ENCODE data around the gene LRG1. TPM values are rescaled to one million over a fixed set of nuclear protein-coding genes. Genes with fewer than 3 reads are reported as not detected.

LRG1 gene
- total and polyA plus RNA-seq, 10 donors, result 1.7 to 54.0 (median 12.3) TPM

- TF ChIP-seq POLR2AphosphoS5 (IDR thresholded peaks at IDR 0.05) (peak in 2 of 3 donors; percentile 14 to 43), POLR2A (IDR thresholded peaks at IDR 0.05) (no peak)
- Histone ChIP-seq H3K9me3 (no peaks in the 10 kb centered on the region), H3K36me3 (peaks cover 0 to 55% (median under 1%) of the 10 kb centered on the region in 6 donors), H3K4me1 (peaks cover 0 to 55% (median 27%) of the 10 kb centered on the region in 6 donors), H3K4me3 (no peak overlapping the region), H3K27ac (peak overlapping the region in 2 of 8 donors; percentile 76 to 84), H3K27me3 (replicated peaks in 1 of 7) (peaks cover 0 to 22% (median 0%) of the 10 kb centered on the region in 7 donors)
- 77 to 87% (median 80%) methylated on average over 32 to 43 of the region's 43 CpGs for WGBS, 5 donors
- intact Hi-C loops (cut with DNase I; ENCODE audit: low total_unique reads), result no loop called here
- DNase-seq, result no peak
Observed at GRCh38 chr19:4555657-4556561, 16.1 kb upstream of the LRG1 start.

- no peaks in the 10 kb centered on the region for H3K9me3 ChIP-seq
- no peak for DNase-seq
- no peak overlapping the region for H3K27ac ChIP-seq
- peaks cover 0 to 46% (median 18%) of the 10 kb centered on the region in 6 donors for H3K4me1 ChIP-seq
- 79 to 90% (median 88%) methylated on average over 7 of the region's 7 CpGs for WGBS, 5 donors
- intact Hi-C loops (cut with DNase I; ENCODE audit: low total_unique reads), result no loop called here
- TF ChIP-seq POLR2AphosphoS5 (IDR thresholded peaks at IDR 0.05) (no peak), CTCF (IDR thresholded peaks at IDR 0.05 in 8 of 11, conservative IDR thresholded peaks at IDR 0.05 in 3 of 11) (no peak), POLR2A (IDR thresholded peaks at IDR 0.05) (no peak)
- no peak overlapping the region for H3K4me3 ChIP-seq
- H3K27me3 ChIP-seq (replicated peaks in 1 of 7), result peaks cover 0 to 32% (median 0%) of the 10 kb centered on the region in 7 donors
- H3K36me3 ChIP-seq, result peaks cover 0 to 67% (median 12%) of the 10 kb centered on the region in 6 donors
Observed at GRCh38 chr19:4554717-4555116, 14.9 kb upstream of the LRG1 start.

GRCh38 chr19:4553775-4554174, 13.9 kb upstream of the LRG1 start:
- Histone ChIP-seq H3K27me3 (replicated peaks in 1 of 7) (peaks cover 0 to 32% (median 0%) of the 10 kb centered on the region in 7 donors), H3K4me1 (peaks cover 0 to 39% (median 14%) of the 10 kb centered on the region in 6 donors), H3K4me3 (no peak overlapping the region), H3K27ac (no peak overlapping the region), H3K9me3 (no peaks in the 10 kb centered on the region), H3K36me3 (peaks cover 0 to 76% (median 13%) of the 10 kb centered on the region in 6 donors)
- TF ChIP-seq POLR2AphosphoS5 (IDR thresholded peaks at IDR 0.05) (no peak), POLR2A (IDR thresholded peaks at IDR 0.05) (no peak), CTCF (IDR thresholded peaks at IDR 0.05 in 8 of 11, conservative IDR thresholded peaks at IDR 0.05 in 3 of 11) (no peak)
- 63 to 93% (median 76%) methylated on average over 3 of the region's 3 CpGs for WGBS, 5 donors
- DNase-seq, result no peak
- intact Hi-C loops (cut with DNase I; ENCODE audit: low total_unique reads), result no loop called here

GRCh38 chr19:4553092-4553695, 13.4 kb upstream of the LRG1 start:
- Histone ChIP-seq H3K4me1 (peaks cover 0 to 39% (median 15%) of the 10 kb centered on the region in 6 donors), H3K27ac (no peak overlapping the region), H3K4me3 (no peak overlapping the region), H3K36me3 (peaks cover 0 to 82% (median 15%) of the 10 kb centered on the region in 6 donors), H3K9me3 (no peaks in the 10 kb centered on the region), H3K27me3 (replicated peaks in 1 of 7) (peaks cover 0 to 33% (median 0%) of the 10 kb centered on the region in 7 donors)
- no peak for DNase-seq
- TF ChIP-seq CTCF (IDR thresholded peaks at IDR 0.05 in 8 of 11, conservative IDR thresholded peaks at IDR 0.05 in 3 of 11) (no peak), POLR2A (IDR thresholded peaks at IDR 0.05) (no peak), POLR2AphosphoS5 (IDR thresholded peaks at IDR 0.05) (no peak)
- intact Hi-C loops (cut with DNase I; ENCODE audit: low total_unique reads), result no loop called here

All from spleen (tissue), 11 donors.